Cerebellar cortex (tissue), 1 donor: Measurements from ENCODE around the gene YEATS4.

Experiments
- DNase-seq: peaks from one replicate; pipeline ENCODE4 v3.0.0-alpha.2; 2015; ENCODE audit warnings: low spot score

Gene YEATS4

GRCh38 chr12:69342421-69342820 is 17.1 kb upstream of the YEATS4 start:
- DNase-seq = no peak

- no peak for DNase-seq
Observed at GRCh38 chr12:69343357-69343756, 16.2 kb upstream of the YEATS4 start.

- no peak for DNase-seq
Observed at GRCh38 chr12:69343885-69344612, 15.5 kb upstream of the YEATS4 start.

- DNase-seq = no peak
Observed at GRCh38 chr12:69345077-69345476, 14.5 kb upstream of the YEATS4 start.

- no peak for DNase-seq
Observed at GRCh38 chr12:69345742-69346141, 13.8 kb upstream of the YEATS4 start.

GRCh38 chr12:69348162-69348938 is 11.2 kb upstream of the YEATS4 start, which contains the start of gene LYZ:
Gene LYZ, plus strand, starts transcription at chr12:69348381. Its CDS starts 28 bp downstream, at chr12:69348409.
- no peak for DNase-seq

- no peak for DNase-seq
Observed at GRCh38 chr12:69350002-69350626, 9.4 kb upstream of the YEATS4 start.

- DNase-seq = no peak
Observed at GRCh38 chr12:69350777-69351176, 8.8 kb upstream of the YEATS4 start.

- DNase-seq = no peak
Observed at GRCh38 chr12:69351462-69352236, 7.9 kb upstream of the YEATS4 start.

GRCh38 chr12:69352904-69353303 is 6.6 kb upstream of the YEATS4 start:
- DNase-seq = no peak

- DNase-seq = no peak
Observed at GRCh38 chr12:69354172-69354555, 5.4 kb upstream of the YEATS4 start.

GRCh38 chr12:69354556-69355187 is 4.9 kb upstream of the YEATS4 start:
- DNase-seq = no peak

- no peak for DNase-seq
Observed at GRCh38 chr12:69355363-69356028, 4.0 kb upstream of the YEATS4 start.

- no peak for DNase-seq
Observed at GRCh38 chr12:69360348-69360672, 767 bp downstream of the YEATS4 start.

- DNase-seq = no peak
Observed at GRCh38 chr12:69366796-69367195, 7.3 kb downstream of the YEATS4 start.

GRCh38 chr12:69368171-69368570 is 8.6 kb downstream of the YEATS4 start:
- DNase-seq = no peak

GRCh38 chr12:69383074-69383473 is 23.5 kb downstream of the YEATS4 start:
- DNase-seq = no peak

- no peak for DNase-seq
Observed at GRCh38 chr12:69385038-69385437, 25.5 kb downstream of the YEATS4 start.

GRCh38 chr12:69386921-69387320 is 27.4 kb downstream of the YEATS4 start:
- no peak for DNase-seq

GRCh38 chr12:69388371-69388770 is 28.8 kb downstream of the YEATS4 start:
- DNase-seq = peak; percentile 63

- DNase-seq = no peak
Observed at GRCh38 chr12:69389831-69390230, 30.3 kb downstream of the YEATS4 start.
